Limb (tissue), 2 donors: ENCODE measurements around the gene RBP5.

Experiments
- DNase-seq, 2 donors: peaks; one replicate each; pipeline ENCODE4 v3.0.0-alpha.2; 2016; ENCODE audit errors: extremely low spot score in 2 of 2

The RBP5 gene

DNA sequence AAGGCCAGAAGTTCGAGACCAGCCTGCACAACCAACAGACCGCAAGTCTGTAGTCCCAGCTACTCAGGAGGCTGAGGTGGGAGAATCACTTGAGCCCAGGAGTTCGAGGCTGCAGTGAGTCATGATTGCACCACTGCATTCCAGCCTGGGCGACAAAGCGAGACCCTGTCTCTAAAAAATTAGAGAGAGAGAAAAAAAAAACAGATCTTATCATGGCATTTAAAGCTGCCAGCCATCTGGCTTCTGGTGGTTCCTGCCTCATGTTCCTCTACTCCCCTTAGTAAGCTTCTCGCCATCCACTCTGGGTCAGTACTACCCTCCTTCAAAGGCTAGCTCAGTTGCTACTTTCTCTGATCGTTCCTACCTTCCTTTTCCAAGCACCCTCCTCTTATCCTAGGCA is 17.5 kb upstream of the RBP5 start:
- DNase-seq, result no peak

DNA sequence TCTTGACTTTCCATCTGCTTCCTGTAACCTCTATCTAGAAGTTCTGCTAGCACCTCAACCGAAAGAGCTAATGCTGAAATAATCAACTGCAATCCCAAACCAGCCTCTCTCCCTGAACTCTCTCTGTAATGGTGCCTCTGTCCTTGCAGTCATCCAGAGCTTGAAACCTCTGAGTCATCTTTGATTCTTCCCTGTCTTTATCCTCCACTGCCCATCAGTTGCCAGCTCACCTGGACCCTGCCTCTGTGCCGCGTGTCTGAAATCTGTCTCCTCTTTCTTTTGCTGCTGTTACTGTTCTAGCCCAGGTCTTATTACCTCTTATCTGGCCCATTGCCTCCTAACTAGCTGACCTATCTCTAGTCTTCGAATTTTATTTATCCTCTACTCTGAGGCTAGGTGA is 17.0 kb upstream of the RBP5 start:
- no peak for DNase-seq

DNA sequence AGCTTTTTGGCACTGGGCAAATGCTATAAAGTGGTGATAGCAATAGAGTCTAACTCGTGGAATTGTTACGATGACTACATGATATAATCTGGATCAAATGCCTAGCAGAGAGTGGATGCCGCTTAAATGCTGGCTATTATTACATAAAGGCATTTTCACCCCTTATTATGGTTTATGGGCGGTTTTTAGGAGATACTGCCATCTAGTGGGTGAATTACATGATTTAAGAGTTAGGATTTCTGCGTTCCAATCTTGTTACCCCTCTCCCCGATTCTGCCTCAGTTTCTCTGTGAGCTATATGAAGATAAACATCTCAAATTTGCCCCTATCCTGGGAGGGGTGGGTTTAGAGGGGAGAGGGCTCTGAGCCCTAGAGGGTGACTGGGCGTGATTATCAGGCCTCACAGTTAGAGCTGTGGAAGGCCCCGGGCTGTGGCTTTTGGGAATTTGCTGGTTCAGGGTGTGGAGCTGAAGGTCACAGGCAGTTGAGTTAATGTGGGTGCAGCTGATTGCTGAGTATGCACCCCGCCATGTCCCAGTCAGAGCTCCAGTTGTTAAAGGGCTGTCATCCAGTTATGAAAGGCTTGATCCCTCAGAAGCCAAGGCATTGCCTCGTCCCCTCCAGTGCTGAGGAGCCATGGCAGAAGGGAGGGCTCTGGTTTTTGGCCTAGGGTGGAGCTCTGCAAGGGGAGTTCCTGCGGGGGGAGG is 15.9 kb upstream of the RBP5 start:
- DNase-seq, result peak; percentile 28 to 51

DNA sequence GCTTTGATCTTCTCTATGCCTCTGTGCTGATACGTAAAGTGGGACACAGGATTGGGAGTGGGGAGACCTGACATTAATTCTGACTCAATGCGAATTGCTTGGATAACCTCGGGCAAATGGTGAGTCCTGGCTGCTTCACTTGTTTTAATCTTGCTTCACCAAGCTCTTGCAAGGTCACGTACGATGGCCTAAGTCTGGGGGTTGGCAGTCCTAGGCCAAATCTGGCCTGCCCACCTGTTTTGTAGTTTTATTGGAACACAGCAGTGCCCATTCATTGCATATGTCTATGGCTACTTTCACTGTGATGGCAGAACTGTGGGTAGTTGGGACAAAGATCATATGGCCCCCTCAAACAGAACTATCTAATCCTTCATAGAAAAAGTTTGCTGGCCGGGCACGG is 14.9 kb upstream of the RBP5 start:
- no peak for DNase-seq

DNA sequence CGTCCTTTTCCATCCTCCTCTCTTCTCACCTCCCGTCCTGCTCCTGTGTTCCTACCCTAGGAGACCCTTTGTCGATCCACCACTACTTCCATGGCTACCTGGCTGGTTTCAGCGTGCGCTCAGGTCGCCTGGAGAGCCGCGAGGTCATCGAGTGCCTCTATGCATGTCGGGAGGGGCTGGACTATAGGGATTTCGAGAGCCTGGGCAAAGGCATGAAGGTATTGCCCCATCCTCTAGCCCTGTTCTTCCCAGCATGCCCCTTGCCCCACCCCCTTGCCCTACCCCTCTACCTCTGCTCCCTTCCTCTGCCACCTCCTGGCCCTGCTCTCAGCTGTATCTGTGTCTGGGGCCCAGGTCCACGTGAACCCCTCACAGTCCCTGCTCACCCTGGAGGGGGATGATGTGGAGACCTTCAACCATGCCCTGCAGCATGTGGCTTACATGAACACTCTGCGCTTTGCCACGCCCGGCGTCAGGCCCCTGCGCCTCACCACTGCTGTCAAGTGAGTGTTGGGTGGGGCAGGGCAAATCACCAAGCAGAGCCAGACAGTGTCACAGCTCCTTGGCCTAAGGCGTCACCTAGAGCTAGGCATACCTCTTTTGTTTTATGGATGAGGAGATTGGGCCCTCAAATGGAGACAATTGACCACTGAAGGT is 14.2 kb upstream of the RBP5 start:
- DNase-seq, result no peak

DNA sequence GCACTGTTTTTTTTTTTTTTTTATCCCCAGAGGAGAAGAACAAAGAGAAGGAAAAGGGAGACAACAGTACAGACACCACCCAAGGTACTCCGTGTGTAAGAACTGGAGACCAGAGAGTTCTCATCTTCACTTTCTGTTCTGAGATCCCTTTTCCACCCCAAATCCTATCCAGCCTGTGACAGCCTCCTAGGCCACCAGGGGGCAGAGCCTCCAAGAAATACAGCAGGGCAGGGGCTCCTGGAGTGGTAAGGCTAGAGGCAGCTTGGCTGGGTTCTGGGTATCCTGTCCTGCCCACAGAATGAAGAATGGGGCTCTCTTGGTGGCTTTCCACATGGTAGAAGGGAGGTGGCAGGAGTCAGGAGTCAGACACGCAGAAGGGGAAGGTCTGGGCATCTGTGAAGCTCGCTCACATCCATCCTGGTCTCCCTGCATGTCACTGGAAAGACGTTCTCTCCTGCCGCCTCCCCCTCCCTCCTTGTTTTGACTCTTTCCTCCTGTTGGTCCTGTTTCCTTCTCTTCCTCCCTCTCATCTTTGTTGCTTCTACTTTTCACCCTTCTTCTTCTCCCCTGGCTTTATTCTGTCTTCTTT is 13.5 kb upstream of the RBP5 start:
- peak in 1 of 2 donors; percentile 61 for DNase-seq

DNA sequence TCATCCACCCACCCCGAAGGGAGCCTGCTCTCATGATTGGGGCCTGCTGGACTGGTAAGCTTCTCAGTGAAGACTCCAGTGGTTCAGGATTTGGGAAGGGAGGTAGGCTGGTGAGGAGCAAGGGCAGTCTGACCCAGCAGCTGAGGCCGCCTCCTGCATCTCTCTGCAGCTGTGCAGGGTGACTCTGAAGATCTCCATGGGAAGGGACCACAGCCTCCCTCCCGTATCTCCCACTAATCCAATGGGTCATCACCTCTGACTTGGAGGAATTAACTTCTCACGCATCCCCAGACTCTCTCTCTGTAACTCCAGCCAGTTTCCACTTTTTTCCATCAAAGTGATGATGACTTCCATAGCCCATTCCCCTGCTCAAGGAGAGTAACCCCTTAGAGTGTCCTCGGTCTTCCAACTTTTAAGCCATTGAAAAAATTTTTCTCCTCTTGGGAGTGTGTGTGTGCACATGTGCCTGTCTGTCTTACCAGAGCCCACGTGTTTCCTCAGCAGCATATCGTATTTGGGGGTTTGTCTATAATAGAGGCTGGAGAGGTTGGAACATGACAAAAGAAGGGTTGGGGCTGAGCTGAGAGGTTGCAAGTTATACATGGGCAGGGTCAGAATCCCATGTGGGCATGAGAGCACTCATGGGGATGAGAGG is 12.8 kb upstream of the RBP5 start:
- DNase-seq, result no peak

DNA sequence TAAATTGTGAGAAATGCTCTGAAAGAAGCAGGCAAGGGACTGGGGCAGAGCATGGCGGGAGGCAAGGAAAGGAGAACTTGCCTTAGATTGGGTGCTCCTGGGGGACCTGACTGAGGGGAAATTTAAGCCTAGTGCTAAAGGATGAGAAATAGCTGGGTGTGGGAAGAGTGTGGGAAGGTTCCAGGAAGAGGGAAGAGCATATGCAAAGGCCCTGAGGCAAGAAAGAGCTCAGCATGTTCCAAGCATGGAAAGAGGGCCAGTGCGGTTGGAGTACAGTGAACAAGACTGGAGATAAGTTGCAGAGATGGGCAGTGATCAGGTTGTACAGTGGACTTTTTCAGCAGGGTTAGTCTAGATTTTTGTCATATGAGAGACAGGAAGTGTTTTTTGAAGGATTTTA is 10.5 kb upstream of the RBP5 start:
- no peak for DNase-seq

DNA sequence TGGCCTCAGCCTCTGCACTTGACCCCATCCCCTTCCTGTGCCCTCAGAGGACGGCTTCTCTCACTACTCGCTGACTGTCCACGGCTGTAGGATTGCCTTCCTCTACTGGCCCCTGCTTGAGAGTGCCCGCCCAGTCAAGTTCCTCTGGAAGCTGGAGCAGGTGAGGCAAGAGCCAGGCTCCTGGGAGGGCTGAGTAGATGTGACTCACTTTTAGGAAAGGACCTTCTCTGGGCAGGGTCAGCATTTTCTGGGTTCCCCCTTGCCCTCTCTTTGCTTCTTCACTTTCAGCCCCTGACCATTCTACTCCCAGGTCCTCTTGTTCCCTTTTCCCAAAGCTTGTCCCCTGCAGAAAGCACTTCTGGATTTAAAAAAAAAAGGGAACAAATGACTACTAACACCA is 9.2 kb upstream of the RBP5 start:
- DNase-seq, result no peak

DNA sequence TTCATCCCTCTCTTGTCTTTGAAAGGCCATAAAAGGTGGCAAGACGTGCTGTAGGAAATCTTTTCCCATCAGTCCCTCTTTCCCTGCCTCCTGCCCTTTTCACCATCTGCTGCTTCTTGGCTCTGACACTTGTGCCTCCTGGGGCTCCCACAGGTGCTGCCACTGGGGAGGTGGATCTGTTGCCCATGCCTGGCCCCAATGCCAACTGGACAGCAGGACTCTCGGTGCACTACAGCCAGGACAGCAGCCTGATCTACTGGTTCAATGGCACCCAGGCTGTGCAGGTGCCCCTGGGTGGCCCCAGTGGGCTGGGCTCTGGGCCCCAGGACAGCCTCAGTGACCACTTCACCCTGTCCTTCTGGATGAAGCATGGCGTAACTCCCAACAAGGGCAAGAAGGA is 8.0 kb upstream of the RBP5 start:
- DNase-seq, result no peak

DNA sequence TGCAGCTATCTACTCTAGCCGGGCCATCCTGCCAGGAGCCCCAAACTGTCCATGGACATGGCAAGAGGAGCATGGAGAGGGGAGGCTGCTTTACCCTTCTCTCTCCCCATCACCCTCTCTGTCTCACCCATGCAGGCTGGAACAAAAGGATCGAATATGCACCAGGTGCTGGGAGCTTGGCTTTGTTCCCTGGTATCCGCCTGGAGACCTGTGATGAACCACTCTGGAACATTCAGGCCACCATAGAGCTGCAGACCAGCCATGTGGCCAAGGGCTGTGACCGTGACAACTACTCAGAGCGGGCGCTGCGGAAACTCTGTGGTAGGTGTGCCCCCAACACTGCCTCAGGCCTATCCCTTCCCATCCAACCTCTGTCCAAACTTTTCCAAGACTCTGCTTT is 7.4 kb upstream of the RBP5 start:
- no peak for DNase-seq

DNA sequence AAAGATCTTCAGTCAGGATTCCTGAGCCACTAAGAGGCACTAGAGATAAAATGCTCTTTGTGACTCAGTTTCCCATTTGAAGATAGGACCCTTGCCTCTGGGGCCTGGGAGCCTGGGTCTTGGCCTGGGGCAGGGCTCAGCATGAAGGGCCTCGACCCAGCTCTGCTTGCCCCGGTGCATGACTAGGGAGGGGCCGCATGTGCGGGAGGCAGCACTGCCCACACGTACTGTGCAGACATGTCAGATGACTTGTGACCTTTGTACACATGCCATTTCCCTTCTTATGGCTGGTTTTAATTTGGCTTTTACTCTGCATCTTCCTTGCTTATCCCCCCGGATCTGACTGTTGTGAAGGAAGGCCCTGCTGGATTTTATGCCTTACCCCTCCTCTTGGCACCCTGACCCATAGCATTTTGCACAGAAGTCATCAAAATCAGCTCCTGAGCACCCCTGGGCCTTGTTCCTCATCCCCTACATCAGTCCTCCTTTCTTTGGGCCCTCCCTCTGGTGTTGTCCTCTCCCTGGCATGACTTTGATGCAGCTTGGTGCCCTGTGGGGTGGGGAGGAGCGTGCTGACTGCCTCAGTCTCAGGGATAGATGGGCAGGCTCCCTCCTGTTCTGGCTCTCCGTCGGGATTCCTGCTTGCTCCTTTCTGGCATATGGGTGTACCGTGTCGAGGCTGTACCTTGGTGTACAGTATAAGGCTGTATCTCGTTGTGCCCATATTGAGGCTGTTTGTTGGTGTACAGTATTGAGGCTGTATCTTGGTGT is 5.9 kb upstream of the RBP5 start:
- DNase-seq, result no peak

DNA sequence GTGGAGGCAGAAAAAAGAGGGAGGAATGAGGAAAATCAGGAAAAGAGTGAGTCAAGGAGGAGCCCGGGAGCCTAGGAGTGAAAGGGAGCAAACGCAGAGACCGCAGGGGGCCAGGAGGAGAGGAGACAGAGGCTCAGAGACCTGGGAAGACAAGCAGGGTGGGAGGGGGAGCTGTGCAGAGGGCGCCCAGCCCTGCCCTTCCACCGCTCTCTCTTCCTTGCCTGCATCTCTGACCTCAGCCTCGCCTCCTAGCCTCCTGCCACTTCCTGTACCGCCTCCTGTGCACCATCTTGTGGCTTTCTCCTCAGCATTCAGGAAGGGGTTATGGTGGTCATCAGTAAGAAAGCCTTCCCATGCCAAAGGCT is 2.8 kb upstream of the RBP5 start:
- no peak for DNase-seq

DNA sequence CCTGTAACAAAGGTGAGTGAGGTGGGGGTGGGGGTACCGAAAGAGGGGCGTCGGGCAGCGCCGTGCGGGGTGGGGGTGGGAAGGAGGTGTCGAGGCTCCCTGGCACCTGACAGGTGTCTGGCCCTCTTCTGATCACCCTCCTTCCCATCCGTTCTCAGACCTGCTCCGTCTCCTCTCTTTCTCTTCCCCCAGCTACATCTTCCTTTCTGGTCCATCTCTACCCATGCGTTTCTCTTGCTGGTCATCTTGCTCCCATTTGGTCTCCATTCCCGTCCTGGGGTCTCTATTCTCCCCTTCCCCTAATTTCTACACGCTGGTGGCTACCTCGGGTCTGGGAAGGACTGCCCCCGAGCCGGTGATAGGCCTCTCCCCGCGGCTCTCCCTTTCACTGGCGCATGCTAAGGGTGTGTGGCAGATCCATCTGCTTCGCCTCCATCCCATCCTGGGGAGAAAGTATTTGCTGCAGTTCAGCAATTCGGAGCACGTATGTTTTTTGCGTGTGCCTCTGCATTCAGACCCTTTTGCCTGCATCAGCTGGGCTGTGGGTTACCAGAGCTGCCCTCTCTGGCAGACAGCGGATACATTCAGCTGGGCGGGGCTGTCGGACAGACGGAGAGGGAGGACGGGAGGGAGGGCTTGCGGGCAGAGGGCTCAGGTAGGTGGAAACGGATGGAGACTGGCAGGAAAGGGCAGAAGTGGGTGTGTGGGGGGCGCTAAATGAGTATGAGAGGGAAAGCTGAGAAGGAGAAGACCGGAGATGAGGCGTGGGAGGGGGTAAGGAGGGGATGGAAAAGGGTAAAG is 2.2 kb upstream of the RBP5 start:
- DNase-seq, result peak; percentile 9 to 70

DNA sequence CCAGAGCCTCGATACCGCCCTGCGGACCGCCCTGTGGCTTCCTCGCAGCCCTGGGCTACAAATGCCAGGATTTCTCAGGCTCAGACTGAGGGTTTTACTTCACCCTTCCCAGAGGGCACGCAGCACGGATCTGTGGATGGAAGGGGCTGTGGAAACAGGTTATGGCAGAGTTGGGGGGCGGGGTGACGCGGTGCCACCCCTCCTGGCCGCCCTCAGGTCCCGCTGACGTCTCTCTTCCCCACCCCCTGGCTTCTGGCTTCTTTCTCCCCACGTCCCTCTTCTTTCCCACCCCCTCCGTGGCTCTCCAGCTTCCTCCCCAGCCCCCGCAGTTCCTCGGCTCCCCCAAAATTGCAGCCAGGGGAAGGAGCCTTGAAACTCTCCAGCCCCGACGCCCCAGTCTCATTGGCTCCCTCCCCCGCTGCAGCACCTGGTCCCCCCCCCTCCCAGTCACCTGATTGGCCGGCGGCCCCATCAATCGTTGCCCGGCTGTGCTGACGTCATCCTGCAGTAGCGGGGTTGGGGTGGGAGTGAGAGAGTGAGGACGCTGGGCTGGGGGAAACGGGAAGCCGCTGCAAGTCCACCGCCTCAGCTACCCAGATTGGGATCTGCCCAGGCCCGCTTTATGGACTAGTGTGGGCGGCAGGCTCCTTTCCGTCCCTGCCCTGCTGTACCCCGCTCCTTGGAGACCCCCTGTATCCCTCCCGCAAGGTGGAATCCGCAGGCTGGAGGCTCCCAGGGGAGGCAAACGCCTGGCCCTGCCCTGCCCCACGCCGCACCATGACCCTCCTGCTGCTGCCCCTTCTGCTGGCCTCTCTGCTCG is 1.4 kb upstream of the RBP5 start, which contains the start of gene CLSTN3:
Gene CLSTN3 (plus strand): TSS at position 500 of the 820 bp plus-strand sequence. CDS start 278 bp downstream, at position 778.
- DNase-seq, result peak; percentile 80 to 96

DNA sequence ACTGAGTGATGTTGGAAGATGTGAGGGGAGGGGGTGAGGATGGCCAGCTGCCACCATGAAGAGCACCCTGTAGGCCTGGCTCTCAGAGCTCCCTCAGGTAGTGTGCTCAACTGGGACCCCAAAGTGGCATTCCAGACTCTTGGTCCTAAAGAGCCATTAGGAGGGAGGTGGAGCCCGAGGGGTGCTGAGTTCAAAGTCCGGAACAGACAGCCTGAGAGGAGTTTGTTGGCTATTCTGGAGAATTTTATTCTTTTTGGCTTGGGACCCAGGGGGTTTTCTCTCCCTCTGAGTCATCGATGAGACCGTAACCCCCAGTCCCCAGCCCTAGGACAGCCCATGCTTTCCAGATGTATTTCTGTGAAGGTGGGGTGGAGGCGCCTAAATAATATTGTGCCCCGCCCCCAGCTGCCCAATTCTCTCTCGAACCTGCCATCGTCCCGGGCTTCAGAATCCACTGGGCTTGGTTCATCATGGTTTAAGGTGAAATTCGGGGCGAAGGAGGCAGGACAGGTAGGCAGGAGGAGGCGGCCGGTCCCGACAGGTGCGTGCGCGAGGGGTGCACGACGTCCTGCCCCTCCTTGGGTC is 690 bp upstream of the RBP5 start:
- no peak for DNase-seq

DNA sequence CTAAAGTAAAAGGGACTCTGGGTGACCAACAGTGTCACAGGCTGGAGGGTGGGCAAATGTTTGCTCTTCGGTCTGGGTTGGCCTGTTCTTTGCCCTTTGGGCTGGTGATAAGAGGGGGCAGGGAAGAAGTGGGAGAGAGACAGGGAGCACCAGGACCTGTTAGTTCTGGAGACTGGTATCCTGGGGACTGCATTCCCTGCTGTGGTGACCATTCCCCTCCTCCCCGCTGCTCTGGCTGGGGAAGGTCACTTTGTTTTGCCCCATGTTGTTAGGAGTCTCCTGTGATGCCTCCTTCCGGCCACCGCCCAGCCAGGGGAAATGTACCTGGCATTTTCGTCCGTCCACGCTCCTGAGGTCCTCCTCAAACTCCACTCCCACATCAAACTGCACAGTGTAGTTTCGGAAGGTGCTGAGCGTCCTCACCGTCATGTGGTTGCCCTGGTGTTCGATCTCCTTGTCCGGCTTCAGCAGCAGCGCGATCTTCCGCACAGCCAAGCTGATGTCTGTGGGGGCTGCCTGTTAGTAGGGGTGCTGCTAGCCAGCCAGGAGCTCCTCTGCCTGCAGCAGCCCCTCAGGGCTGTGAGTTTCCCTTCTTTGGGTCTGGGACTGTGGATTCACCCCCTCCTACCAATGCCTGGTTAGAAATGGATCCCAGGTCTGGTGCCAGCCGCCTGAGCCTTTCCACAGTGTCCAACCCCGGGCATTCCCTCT is 618 bp downstream of the RBP5 start:
- DNase-seq, result no peak

DNA sequence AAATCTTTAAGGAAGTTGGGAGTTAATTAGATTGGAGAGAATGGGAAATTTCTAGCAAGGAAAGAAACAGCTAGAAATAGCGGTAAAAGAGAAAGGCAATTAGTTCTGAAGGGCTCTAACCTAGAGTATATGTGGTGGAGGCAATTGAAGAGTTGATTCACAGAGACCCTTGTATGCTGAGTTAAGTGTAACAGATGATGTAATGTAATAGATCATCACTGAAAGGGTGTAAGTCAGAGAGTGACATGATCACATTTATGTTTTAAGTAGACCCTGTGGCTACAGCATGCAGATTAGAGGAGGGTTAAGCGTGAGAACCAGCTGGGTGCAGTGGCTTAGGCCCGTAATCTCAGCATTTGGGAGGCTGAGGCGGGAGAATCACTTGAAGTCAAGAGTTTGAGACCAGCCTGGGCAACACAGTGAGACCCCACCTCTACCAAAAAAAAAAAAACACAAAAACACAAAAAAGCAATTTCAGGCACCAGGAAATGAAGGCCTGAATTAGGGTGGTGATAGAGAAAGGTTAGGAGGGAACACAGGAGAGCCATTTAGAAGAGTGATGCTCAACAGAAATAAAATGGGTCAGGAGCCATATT is 3.0 kb downstream of the RBP5 start:
- DNase-seq, result no peak
